ENCODE measurements around the gene ITGA7. TPM values are rescaled to one million over a fixed set of nuclear protein-coding genes. Genes with fewer than 3 reads are reported as not detected.

Gene ITGA7
- total RNA-seq, 1 experiment from 2014 or later = 2.5 TPM

DNA sequence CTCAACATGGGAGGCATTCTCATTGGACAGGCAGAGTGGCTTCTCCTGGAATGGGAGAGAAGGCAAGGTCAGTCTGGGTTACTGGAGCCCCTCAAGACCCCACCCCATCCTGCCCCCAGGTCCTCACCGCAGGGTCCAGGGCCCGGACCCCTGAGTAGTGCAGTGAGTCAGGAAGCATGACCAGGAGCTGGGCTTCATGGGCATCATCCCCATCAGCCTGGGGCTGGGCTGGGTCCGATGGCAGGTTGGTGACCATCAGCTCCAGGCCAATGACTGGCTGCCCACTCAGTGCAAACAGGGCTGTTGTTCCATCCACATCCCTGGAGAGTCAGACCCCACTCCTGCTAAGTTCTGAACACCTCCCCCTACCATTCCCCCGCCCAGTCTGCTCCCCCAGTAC lies 13.1 kb downstream of the ITGA7 start:
- in situ Hi-C loops (cut with HindIII; ENCODE audit: low pct_unique_long_range_greater_than_20kb, low sequenced_read_pairs) = no loop called here

DNA sequence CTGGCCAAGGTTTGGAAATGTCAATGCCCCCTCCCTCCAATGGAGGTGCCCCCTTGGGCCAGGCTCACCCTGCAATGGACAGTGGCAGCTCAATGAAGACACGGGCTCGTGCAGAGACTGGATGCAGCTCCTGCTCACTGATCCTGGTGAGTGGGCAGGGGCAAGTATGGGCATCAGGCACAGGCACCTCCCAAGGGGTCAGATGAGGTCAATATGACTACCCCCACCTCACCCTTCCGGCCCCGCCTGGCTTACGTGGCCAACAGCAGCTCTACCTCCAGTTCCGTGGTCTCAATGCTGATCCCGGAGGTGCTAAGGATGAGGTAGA lies 13.6 kb downstream of the ITGA7 start:
- in situ Hi-C loops (cut with HindIII; ENCODE audit: low pct_unique_long_range_greater_than_20kb, low sequenced_read_pairs) (no loop called here), intact Hi-C loops (cut with micrococcal nuclease; ENCODE audit: unreplicated experiment) (no loop called here)
- no peaks in the 10 kb centered on the region for H3K9me3 ChIP-seq (ENCODE audit: control insufficient read depth, insufficient read depth, low read depth, low read length)
- no peaks in the 10 kb centered on the region for H3K36me3 ChIP-seq (ENCODE audit: control insufficient read depth, insufficient read depth, low read length)
- no peak for TF ChIP-seq SIN3A (IDR thresholded peaks at IDR 0.05; ENCODE audit: borderline replicate concordance, insufficient read depth, low read depth, low read length)
- TF ChIP-seq POLR2AphosphoS5 (IDR thresholded peaks at IDR 0.05; ENCODE audit: low read depth, low read length) = no peak
- TF ChIP-seq TCF7L2 (IDR thresholded peaks at IDR 0.05; ENCODE audit: low read depth, low read length) = no peak
- TF ChIP-seq, protein P1, sequence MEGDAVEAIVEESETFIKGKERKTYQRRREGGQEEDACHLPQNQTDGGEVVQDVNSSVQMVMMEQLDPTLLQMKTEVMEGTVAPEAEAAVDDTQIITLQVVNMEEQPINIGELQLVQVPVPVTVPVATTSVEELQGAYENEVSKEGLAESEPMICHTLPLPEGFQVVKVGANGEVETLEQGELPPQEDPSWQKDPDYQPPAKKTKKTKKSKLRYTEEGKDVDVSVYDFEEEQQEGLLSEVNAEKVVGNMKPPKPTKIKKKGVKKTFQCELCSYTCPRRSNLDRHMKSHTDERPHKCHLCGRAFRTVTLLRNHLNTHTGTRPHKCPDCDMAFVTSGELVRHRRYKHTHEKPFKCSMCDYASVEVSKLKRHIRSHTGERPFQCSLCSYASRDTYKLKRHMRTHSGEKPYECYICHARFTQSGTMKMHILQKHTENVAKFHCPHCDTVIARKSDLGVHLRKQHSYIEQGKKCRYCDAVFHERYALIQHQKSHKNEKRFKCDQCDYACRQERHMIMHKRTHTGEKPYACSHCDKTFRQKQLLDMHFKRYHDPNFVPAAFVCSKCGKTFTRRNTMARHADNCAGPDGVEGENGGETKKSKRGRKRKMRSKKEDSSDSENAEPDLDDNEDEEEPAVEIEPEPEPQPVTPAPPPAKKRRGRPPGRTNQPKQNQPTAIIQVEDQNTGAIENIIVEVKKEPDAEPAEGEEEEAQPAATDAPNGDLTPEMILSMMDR (IDR thresholded peaks at IDR 0.05) = no peak
- TF ChIP-seq REST (IDR thresholded peaks at IDR 0.05; ENCODE audit: insufficient read depth in 1 of 2, low read depth in 2 of 2, low read length in 1 of 2) = no peak
- no TSS peak for BruUV-seq (replicated peaks)
- no peaks in the 10 kb centered on the region for H3K4me1 ChIP-seq (ENCODE audit: control insufficient read depth, insufficient read depth, low read length)
- H3K27me3 ChIP-seq (ENCODE audit: control insufficient read depth, insufficient read depth, low read length) = no peaks in the 10 kb centered on the region
- no peak for DNase-seq (ENCODE audit: low read depth, low spot score)
- no peak overlapping the region for H3K27ac ChIP-seq (ENCODE audit: low read length)
- ChIA-PET POLR2A (no interaction called here), CTCF (interaction anchor here (1.1 kb wide), 1 partner anchor 13 kb away, joined by 3 read pairs; a partner anchor contains a TSS)
- H3K4me3 ChIP-seq (ENCODE audit: low read depth in 2 of 2, low read length in 2 of 2) = no peak overlapping the region
- no peak for ATAC-seq

More for the DNA sequence above, 13.1 kb downstream of the ITGA7 start:
- DNase-seq (ENCODE audit: low read depth, low spot score) (no peak), ATAC-seq (no peak)
- TF ChIP-seq TCF7L2 (IDR thresholded peaks at IDR 0.05; ENCODE audit: low read depth, low read length) = no peak
- no peak for TF ChIP-seq POLR2AphosphoS5 (IDR thresholded peaks at IDR 0.05; ENCODE audit: low read depth, low read length)
- TF ChIP-seq SIN3A (IDR thresholded peaks at IDR 0.05; ENCODE audit: borderline replicate concordance, insufficient read depth, low read depth, low read length) = no peak
- TF ChIP-seq REST (IDR thresholded peaks at IDR 0.05; ENCODE audit: insufficient read depth in 1 of 2, low read depth in 2 of 2, low read length in 1 of 2) = no peak
- TF ChIP-seq, protein P1 (IDR thresholded peaks at IDR 0.05) = no peak
- ChIA-PET POLR2A (no interaction called here), CTCF (no interaction called here)
- no peaks in the 10 kb centered on the region for H3K36me3 ChIP-seq (ENCODE audit: control insufficient read depth, insufficient read depth, low read length)
- intact Hi-C loops (cut with micrococcal nuclease; ENCODE audit: unreplicated experiment) = no loop called here
- no TSS peak for BruUV-seq (replicated peaks)
- H3K4me1 ChIP-seq (ENCODE audit: control insufficient read depth, insufficient read depth, low read length) = no peaks in the 10 kb centered on the region
- no peak overlapping the region for H3K4me3 ChIP-seq (ENCODE audit: low read depth in 2 of 2, low read length in 2 of 2)
- H3K27me3 ChIP-seq (ENCODE audit: control insufficient read depth, insufficient read depth, low read length) = no peaks in the 10 kb centered on the region
- H3K9me3 ChIP-seq (ENCODE audit: control insufficient read depth, insufficient read depth, low read depth, low read length) = no peaks in the 10 kb centered on the region
- no peak overlapping the region for H3K27ac ChIP-seq (ENCODE audit: low read length)

All from Panc1 (cell line).